ENCODE results near the gene GDI1. TPM values are rescaled to one million over a fixed set of nuclear protein-coding genes. Genes with fewer than 3 reads are reported as not detected.
A peak's percentile ranks its signal among the peaks of the same experiment; 100 is the strongest.

The GDI1 gene
- total and polyA plus RNA-seq, 7 experiments from 2014 or later, result 18.8 to 174 (median 115) TPM

GRCh38 chrX:154450312-154450711, 13.4 kb downstream of the GDI1 start:
- H3K27me3 ChIP-seq (ENCODE audit: control insufficient read depth in 2 of 2, insufficient read depth in 2 of 2, low read length in 2 of 2), result no peaks in the 10 kb centered on the region
- DNase-seq (no peak), ATAC-seq (no peak)
- ChIA-PET POLR2A (interaction anchor here (0.6 kb wide), 1 partner anchor 87 kb away, joined by 5 read pairs; no protein-coding TSS in a partner anchor), CTCF (no interaction called here)
- Mint-ChIP-seq H3K36me3 (peaks cover 0 to 13% (median 0%) of the 10 kb centered on the region in 5 donors), H3K27me3 (no peaks in the 10 kb centered on the region), H3K4me1 (peaks cover 0 to 6% (median 0%) of the 10 kb centered on the region in 7 donors), H3K9me3 (peaks cover 0 to 4% (median 0%) of the 10 kb centered on the region in 11 donors), H3K27ac (no peak overlapping the region), H3K4me3 (no peak overlapping the region)
- H3K9me3 ChIP-seq (ENCODE audit: control insufficient read depth in 2 of 3, low read length in 3 of 3), result no peaks in the 10 kb centered on the region
- no peak overlapping the region for H3K27ac ChIP-seq (ENCODE audit: low read depth, low read length)
- H3K36me3 ChIP-seq (ENCODE audit: control insufficient read depth in 2 of 3, insufficient read depth in 3 of 3, low read length in 3 of 3), result peaks cover 0 to 42% (median 0%) of the 10 kb centered on the region in 3 experiments
- intact Hi-C loops (cut with micrococcal nuclease), result no loop called here
- H3K4me1 ChIP-seq (ENCODE audit: control insufficient read depth in 2 of 2, insufficient read depth in 2 of 2, low read length in 2 of 2), result no peaks in the 10 kb centered on the region
- H3K4me3 ChIP-seq (ENCODE audit: low read length), result no peak overlapping the region

GRCh38 chrX:154452823-154453222, 15.9 kb downstream of the GDI1 start:
- Histone ChIP-seq H3K9me3 (ENCODE audit: control insufficient read depth in 2 of 3, low read length in 3 of 3) (no peaks in the 10 kb centered on the region), H3K4me1 (ENCODE audit: control insufficient read depth in 2 of 2, insufficient read depth in 2 of 2, low read length in 2 of 2) (no peaks in the 10 kb centered on the region), H3K4me3 (ENCODE audit: low read length) (no peak overlapping the region), H3K27ac (ENCODE audit: low read depth, low read length) (no peak overlapping the region), H3K27me3 (ENCODE audit: control insufficient read depth in 2 of 2, insufficient read depth in 2 of 2, low read length in 2 of 2) (no peaks in the 10 kb centered on the region), H3K36me3 (ENCODE audit: control insufficient read depth in 2 of 3, insufficient read depth in 3 of 3, low read length in 3 of 3) (peaks cover 0 to 33% (median 0%) of the 10 kb centered on the region in 3 experiments)
- Mint-ChIP-seq H3K36me3 (peaks cover 0 to 6% (median 0%) of the 10 kb centered on the region in 5 donors), H3K27me3 (no peaks in the 10 kb centered on the region), H3K27ac (no peak overlapping the region), H3K9me3 (peaks cover 0 to 6% (median 0%) of the 10 kb centered on the region in 11 donors), H3K4me3 (peak overlapping the region in 1 of 10 donors; percentile 12), H3K4me1 (peaks cover 4 to 9% (median 5%) of the 10 kb centered on the region in 7 donors)
- ChIA-PET CTCF (no interaction called here), POLR2A (no interaction called here)
- intact Hi-C loops (cut with micrococcal nuclease), result no loop called here
- DNase-seq (no peak), ATAC-seq (no peak)

GRCh38 chrX:154457491-154458115, 20.6 kb downstream of the GDI1 start:
- Histone ChIP-seq H3K4me1 (ENCODE audit: control insufficient read depth in 2 of 2, insufficient read depth in 2 of 2, low read length in 2 of 2) (peaks cover 0 to 3% of the 10 kb centered on the region in 2 donors), H3K9me3 (ENCODE audit: control insufficient read depth in 2 of 3, low read length in 3 of 3) (no peaks in the 10 kb centered on the region), H3K4me3 (ENCODE audit: low read length) (peak overlapping the region; percentile 45), H3K27ac (ENCODE audit: low read depth, low read length) (peak overlapping the region; percentile 70), H3K36me3 (ENCODE audit: control insufficient read depth in 2 of 3, insufficient read depth in 3 of 3, low read length in 3 of 3) (peaks cover 0 to 7% (median 0%) of the 10 kb centered on the region in 3 experiments), H3K27me3 (ENCODE audit: control insufficient read depth in 2 of 2, insufficient read depth in 2 of 2, low read length in 2 of 2) (no peaks in the 10 kb centered on the region)
- ChIA-PET POLR2A (interaction anchor here (0.7 to 6.2 kb wide), 9 partner anchors 15 to 69 kb away, joined by 3 to 31 read pairs (median 5); partner anchors contain the start of genes FAM3A, LAGE3, SLC10A3 and TAFAZZIN), CTCF (no interaction called here)
- Mint-ChIP-seq H3K27me3 (no peaks in the 10 kb centered on the region), H3K4me3 (peak overlapping the region; percentile 79 to 97 (median 94)), H3K27ac (peak overlapping the region; percentile 86 to 98 (median 94)), H3K36me3 (peaks cover 0 to 8% (median 0%) of the 10 kb centered on the region in 5 donors), H3K4me1 (peaks cover 4 to 16% (median 9%) of the 10 kb centered on the region in 7 donors), H3K9me3 (peaks cover 0 to 4% (median 0%) of the 10 kb centered on the region in 11 donors)
- ATAC-seq (peak; percentile 83), DNase-seq (peak in 7 of 9 donors; percentile 46 to 71 (median 65))
- intact Hi-C loops (cut with micrococcal nuclease), result loop anchor here (1.0 to 2.0 kb wide), 7 partner anchors 13 to 45 kb away; partner anchors contain the start of genes LAGE3 (in 2 of the 2), FAM50A (in 1 of the 2), GDI1 (in 1 of the 2) and SLC10A3 (in 1 of the 2)

- Histone ChIP-seq H3K4me1 (ENCODE audit: control insufficient read depth in 2 of 2, insufficient read depth in 2 of 2, low read length in 2 of 2) (peaks cover 0 to 3% of the 10 kb centered on the region in 2 donors), H3K4me3 (ENCODE audit: low read length) (peak within 1 kb of the TSS; percentile 45), H3K9me3 (ENCODE audit: control insufficient read depth in 2 of 3, low read length in 3 of 3) (no peaks in the 10 kb centered on the region), H3K27me3 (ENCODE audit: control insufficient read depth in 2 of 2, insufficient read depth in 2 of 2, low read length in 2 of 2) (no peaks in the 10 kb centered on the region), H3K27ac (ENCODE audit: low read depth, low read length) (peak within 1 kb of the TSS; percentile 70), H3K36me3 (ENCODE audit: control insufficient read depth in 2 of 3, insufficient read depth in 3 of 3, low read length in 3 of 3) (peaks cover 0 to 11% (median 0%) of the 10 kb centered on the region in 3 experiments)
- CTCF ChIA-PET, result no interaction called here
- Mint-ChIP-seq H3K4me3 (peak within 1 kb of the TSS; percentile 79 to 97 (median 94)), H3K4me1 (peaks cover 4 to 16% (median 9%) of the 10 kb centered on the region in 7 donors), H3K27me3 (no peaks in the 10 kb centered on the region), H3K27ac (peak within 1 kb of the TSS; percentile 86 to 98 (median 94)), H3K9me3 (peaks cover 0 to 4% (median 0%) of the 10 kb centered on the region in 11 donors), H3K36me3 (peaks cover 0 to 7% (median 0%) of the 10 kb centered on the region in 5 donors)
- peak; percentile 40 to 74 (median 68) for DNase-seq
- intact Hi-C loops (cut with micrococcal nuclease), result loop anchor here in 1 of 2 donors (1.0 to 2.0 kb wide), 3 partner anchors 21 to 46 kb away; partner anchors contain the start of genes GDI1 and LAGE3
- ATAC-seq, result peak; percentile 90
- POLR2A ChIA-PET, result interaction anchor here (0.7 to 6.2 kb wide), 11 partner anchors 19 to 69 kb away, joined by 3 to 31 read pairs (median 4); partner anchors contain the start of genes ATP6AP1, FAM3A, LAGE3 and RPL10
Observed at GRCh38 chrX:154458116-154458953, 21.4 kb downstream of the GDI1 start, which contains the start of gene PLXNA3. TSS of gene PLXNA3 (plus strand) at chrX:154458281. CDS start at chrX:154460184, 1,903 bp downstream.

- Mint-ChIP-seq H3K4me3 (peak overlapping the region; percentile 71 to 88 (median 80)), H3K4me1 (peaks cover 4 to 16% (median 9%) of the 10 kb centered on the region in 7 donors), H3K27ac (peak overlapping the region in 7 of 9 donors; percentile 36 to 71 (median 56)), H3K27me3 (no peaks in the 10 kb centered on the region), H3K9me3 (peaks cover 0 to 4% (median 0%) of the 10 kb centered on the region in 11 donors), H3K36me3 (peaks cover 0 to 7% (median 0%) of the 10 kb centered on the region in 5 donors)
- CTCF ChIA-PET, result no interaction called here
- no peaks in the 10 kb centered on the region for H3K27me3 ChIP-seq (ENCODE audit: control insufficient read depth in 2 of 2, insufficient read depth in 2 of 2, low read length in 2 of 2)
- H3K36me3 ChIP-seq (ENCODE audit: control insufficient read depth in 2 of 3, insufficient read depth in 3 of 3, low read length in 3 of 3), result peaks cover 0 to 17% (median 0%) of the 10 kb centered on the region in 3 experiments
- DNase-seq, result no peak
- POLR2A ChIA-PET, result interaction anchor here (0.7 to 6.2 kb wide), 11 partner anchors 18 to 89 kb away, joined by 3 to 31 read pairs (median 4); partner anchors contain the start of genes ATP6AP1, FAM3A, IKBKG and LAGE3
- peaks cover 0 to 3% of the 10 kb centered on the region in 2 donors for H3K4me1 ChIP-seq (ENCODE audit: control insufficient read depth in 2 of 2, insufficient read depth in 2 of 2, low read length in 2 of 2)
- no peak for ATAC-seq
- peak overlapping the region; percentile 44 for H3K4me3 ChIP-seq (ENCODE audit: low read length)
- intact Hi-C loops (cut with micrococcal nuclease), result loop anchor here in 1 of 2 donors (1.0 to 2.0 kb wide), 3 partner anchors 20 to 46 kb away; partner anchors contain the start of genes GDI1 and LAGE3
- H3K27ac ChIP-seq (ENCODE audit: low read depth, low read length), result peak overlapping the region; percentile 70
- H3K9me3 ChIP-seq (ENCODE audit: control insufficient read depth in 2 of 3, low read length in 3 of 3), result no peaks in the 10 kb centered on the region
Observed at GRCh38 chrX:154458954-154459778, 22.2 kb downstream of the GDI1 start.
